ENCODE measurements around the gene TRIM24. TPM values are rescaled to one million over a fixed set of nuclear protein-coding genes. Genes with fewer than 3 reads are reported as not detected.

TRIM24 gene
- polyA plus RNA-seq, 1 of the 3 experiments (the other 2 are of a cell fraction): 5.3 TPM

GRCh38 chr7:138553805-138554204 lies 93.7 kb downstream of the TRIM24 start:
- CTCF ChIA-PET: interaction anchor here (1.3 to 1.6 kb wide), 2 partner anchors 49 to 185 kb away, joined by 4 to 5 read pairs; no protein-coding TSS in a partner anchor
- POLR2A ChIA-PET: interaction anchor here (0.6 kb wide), 1 partner anchor 89 kb away, joined by 4 read pairs; no protein-coding TSS in a partner anchor

More at GRCh38 chr7:138553805-138554204, 93.7 kb downstream of the TRIM24 start:
- Histone ChIP-seq H4K20me1 (ENCODE audit: insufficient read depth) (no peaks in the 10 kb centered on the region), H3K9me2 (no peaks in the 10 kb centered on the region), H3K9me3 (peaks cover 39% of the 10 kb centered on the region), H2AFZ (ENCODE audit: low read depth) (no peak overlapping the region), H3K36me3 (replicated peaks in 1 of 2; ENCODE audit: control insufficient read depth in 1 of 2, insufficient read depth in 2 of 2, low read length in 1 of 2) (peaks cover 77 to 80% of the 10 kb centered on the region in 2 experiments), H3K27me3 (ENCODE audit: insufficient read depth) (no peaks in the 10 kb centered on the region), H3K4me1 (ENCODE audit: control insufficient read depth in 1 of 2, insufficient read depth in 2 of 2, low read depth in 1 of 2, low read length in 1 of 2) (no peaks in the 10 kb centered on the region), H3K79me2 (ENCODE audit: insufficient read depth) (no peaks in the 10 kb centered on the region), H3K4me2 (no peak overlapping the region), H3K4me3 (ENCODE audit: low read depth in 2 of 2, low read length in 1 of 2) (no peak overlapping the region; a peak in 1 of 4 replicates), H3F3A (replicated peaks; ENCODE audit: insufficient read depth) (no peaks in the 10 kb centered on the region), H3K27ac (ENCODE audit: low read depth in 2 of 2, low read length in 1 of 2) (no peak overlapping the region), H3K9ac (no peak overlapping the region)
- no peak for TF ChIP-seq NRF1 (IDR thresholded peaks at IDR 0.05; ENCODE audit: low read depth, low read length)
- TF ChIP-seq, protein P1, sequence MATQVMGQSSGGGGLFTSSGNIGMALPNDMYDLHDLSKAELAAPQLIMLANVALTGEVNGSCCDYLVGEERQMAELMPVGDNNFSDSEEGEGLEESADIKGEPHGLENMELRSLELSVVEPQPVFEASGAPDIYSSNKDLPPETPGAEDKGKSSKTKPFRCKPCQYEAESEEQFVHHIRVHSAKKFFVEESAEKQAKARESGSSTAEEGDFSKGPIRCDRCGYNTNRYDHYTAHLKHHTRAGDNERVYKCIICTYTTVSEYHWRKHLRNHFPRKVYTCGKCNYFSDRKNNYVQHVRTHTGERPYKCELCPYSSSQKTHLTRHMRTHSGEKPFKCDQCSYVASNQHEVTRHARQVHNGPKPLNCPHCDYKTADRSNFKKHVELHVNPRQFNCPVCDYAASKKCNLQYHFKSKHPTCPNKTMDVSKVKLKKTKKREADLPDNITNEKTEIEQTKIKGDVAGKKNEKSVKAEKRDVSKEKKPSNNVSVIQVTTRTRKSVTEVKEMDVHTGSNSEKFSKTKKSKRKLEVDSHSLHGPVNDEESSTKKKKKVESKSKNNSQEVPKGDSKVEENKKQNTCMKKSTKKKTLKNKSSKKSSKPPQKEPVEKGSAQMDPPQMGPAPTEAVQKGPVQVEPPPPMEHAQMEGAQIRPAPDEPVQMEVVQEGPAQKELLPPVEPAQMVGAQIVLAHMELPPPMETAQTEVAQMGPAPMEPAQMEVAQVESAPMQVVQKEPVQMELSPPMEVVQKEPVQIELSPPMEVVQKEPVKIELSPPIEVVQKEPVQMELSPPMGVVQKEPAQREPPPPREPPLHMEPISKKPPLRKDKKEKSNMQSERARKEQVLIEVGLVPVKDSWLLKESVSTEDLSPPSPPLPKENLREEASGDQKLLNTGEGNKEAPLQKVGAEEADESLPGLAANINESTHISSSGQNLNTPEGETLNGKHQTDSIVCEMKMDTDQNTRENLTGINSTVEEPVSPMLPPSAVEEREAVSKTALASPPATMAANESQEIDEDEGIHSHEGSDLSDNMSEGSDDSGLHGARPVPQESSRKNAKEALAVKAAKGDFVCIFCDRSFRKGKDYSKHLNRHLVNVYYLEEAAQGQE (IDR thresholded peaks at IDR 0.05; ENCODE audit: low read depth, low read length): no peak
- no peak for TF ChIP-seq RXRA (IDR thresholded peaks at IDR 0.05; ENCODE audit: borderline replicate concordance, low read depth)
- TF ChIP-seq RFX5 (IDR thresholded peaks at IDR 0.05; ENCODE audit: low read length): no peak
- TF ChIP-seq MAX (IDR thresholded peaks at IDR 0.05; ENCODE audit: low read depth): no peak
- no peak for TF ChIP-seq EP300 (IDR thresholded peaks at IDR 0.05; ENCODE audit: borderline replicate concordance in 1 of 2, low read depth in 1 of 2, low read length in 1 of 2)
- no peak for TF ChIP-seq TCF12 (IDR thresholded peaks at IDR 0.05)
- TF ChIP-seq IRF3 (IDR thresholded peaks at IDR 0.05; ENCODE audit: low read depth, low read length): no peak
- no peak for TF ChIP-seq FOXJ3 (CRISPR knock-in tag; IDR thresholded peaks at IDR 0.05)
- no peak for TF ChIP-seq SIN3A (IDR thresholded peaks at IDR 0.05; ENCODE audit: borderline replicate concordance, low read depth, low read length)
- no peak for TF ChIP-seq ELF1 (IDR thresholded peaks at IDR 0.05)
- TF ChIP-seq RAD21 (IDR thresholded peaks at IDR 0.05; ENCODE audit: low read length): no peak
- TF ChIP-seq FOXM1 (IDR thresholded peaks at IDR 0.05; ENCODE audit: low read depth): no peak
- TF ChIP-seq, protein P2, sequence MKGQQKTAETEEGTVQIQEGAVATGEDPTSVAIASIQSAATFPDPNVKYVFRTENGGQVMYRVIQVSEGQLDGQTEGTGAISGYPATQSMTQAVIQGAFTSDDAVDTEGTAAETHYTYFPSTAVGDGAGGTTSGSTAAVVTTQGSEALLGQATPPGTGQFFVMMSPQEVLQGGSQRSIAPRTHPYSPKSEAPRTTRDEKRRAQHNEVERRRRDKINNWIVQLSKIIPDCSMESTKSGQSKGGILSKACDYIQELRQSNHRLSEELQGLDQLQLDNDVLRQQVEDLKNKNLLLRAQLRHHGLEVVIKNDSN (IDR thresholded peaks at IDR 0.05; ENCODE audit: borderline replicate concordance, low read depth): no peak
- TF ChIP-seq NFIC (IDR thresholded peaks at IDR 0.05; ENCODE audit: borderline replicate concordance): no peak
- DNase-seq: no peak
- 88% methylated on average over 4 of the region's 4 CpGs for WGBS (ENCODE audit: low lambda C conversion rate)

All from SK-N-SH (cell line).